ENCODE measurements around the gene SLC31A1.
A peak's percentile ranks its signal among the peaks of the same experiment; 100 is the strongest.

The SLC31A1 gene

DNA sequence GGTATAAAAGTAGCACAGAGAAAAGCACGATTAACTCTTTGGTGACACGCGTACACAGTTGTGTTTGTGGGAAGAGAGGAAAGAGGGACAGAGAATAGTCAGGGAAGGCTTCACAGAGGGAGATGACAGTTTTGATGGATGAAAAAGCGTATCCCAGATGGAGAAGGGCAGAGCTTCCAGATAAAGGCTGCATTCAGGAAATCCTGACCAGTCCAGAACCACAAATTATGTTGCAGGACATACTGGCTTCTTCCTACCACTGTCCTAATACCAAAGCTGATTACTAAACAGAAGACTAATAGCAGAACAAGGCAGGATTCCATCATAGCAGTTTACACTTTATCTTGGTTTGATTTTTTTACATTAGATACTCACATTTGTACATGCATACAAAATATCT, 36.1 kb upstream of the SLC31A1 start:
- TF ChIP-seq POU2F2 (IDR thresholded peaks at IDR 0.05; ENCODE audit: low read depth, low read length) (no peak), POLR2AphosphoS5 (IDR thresholded peaks at IDR 0.05; ENCODE audit: low read depth, low read length) (no peak), POLR2A (IDR thresholded peaks at IDR 0.05; ENCODE audit: low read depth, low read length) (no peak), SPI1 (IDR thresholded peaks at IDR 0.05; ENCODE audit: low read depth, low read length) (no peak), PAX5 (IDR thresholded peaks at IDR 0.05; ENCODE audit: insufficient read depth, low read length, severe bottlenecking) (no peak)
- DNase-seq (ENCODE audit: insufficient read length, low spot score): no peak
- no peak for FAIRE-seq

DNA sequence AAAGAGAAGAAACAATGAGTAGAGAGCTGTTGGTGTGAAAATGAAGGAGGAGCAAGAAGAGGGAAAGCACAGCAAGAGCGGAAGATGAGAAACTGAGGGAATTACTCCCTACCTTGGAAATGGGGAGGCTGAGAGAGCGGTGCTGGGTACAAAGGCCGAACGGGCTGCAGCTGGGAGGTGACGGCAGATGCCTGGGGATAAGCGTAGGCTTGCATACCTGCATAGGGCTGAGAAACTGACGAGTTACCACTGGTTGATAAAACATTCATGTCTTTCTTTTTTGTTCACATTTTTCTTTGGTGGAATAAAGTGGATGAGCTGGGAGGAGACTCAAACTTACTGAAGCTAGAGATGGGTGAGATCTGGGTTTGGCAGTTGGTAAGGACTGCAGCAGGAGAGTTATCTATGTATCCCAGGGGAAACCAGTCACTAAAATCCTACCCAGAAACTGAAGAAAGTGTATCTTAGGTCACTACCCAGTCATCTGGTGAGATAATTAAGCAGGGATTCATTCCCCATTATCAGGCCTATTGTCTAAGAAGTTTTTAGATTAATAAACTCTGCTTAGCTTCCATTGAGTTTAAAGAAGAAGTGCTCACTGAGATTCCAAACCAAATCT, 35.1 kb upstream of the SLC31A1 start:
- FAIRE-seq: no peak
- no peak for TF ChIP-seq POLR2A (IDR thresholded peaks at IDR 0.05; ENCODE audit: low read depth, low read length)
- no peak for TF ChIP-seq POU2F2 (IDR thresholded peaks at IDR 0.05; ENCODE audit: low read depth, low read length)
- TF ChIP-seq PAX5 (IDR thresholded peaks at IDR 0.05; ENCODE audit: insufficient read depth, low read length, severe bottlenecking): no peak
- no peak for TF ChIP-seq POLR2AphosphoS5 (IDR thresholded peaks at IDR 0.05; ENCODE audit: low read depth, low read length)
- no peak for TF ChIP-seq TAF1 (IDR thresholded peaks at IDR 0.05; ENCODE audit: low read depth, low read length)
- no peak for TF ChIP-seq SPI1 (IDR thresholded peaks at IDR 0.05; ENCODE audit: low read depth, low read length)
- DNase-seq (ENCODE audit: insufficient read length, low spot score): no peak

DNA sequence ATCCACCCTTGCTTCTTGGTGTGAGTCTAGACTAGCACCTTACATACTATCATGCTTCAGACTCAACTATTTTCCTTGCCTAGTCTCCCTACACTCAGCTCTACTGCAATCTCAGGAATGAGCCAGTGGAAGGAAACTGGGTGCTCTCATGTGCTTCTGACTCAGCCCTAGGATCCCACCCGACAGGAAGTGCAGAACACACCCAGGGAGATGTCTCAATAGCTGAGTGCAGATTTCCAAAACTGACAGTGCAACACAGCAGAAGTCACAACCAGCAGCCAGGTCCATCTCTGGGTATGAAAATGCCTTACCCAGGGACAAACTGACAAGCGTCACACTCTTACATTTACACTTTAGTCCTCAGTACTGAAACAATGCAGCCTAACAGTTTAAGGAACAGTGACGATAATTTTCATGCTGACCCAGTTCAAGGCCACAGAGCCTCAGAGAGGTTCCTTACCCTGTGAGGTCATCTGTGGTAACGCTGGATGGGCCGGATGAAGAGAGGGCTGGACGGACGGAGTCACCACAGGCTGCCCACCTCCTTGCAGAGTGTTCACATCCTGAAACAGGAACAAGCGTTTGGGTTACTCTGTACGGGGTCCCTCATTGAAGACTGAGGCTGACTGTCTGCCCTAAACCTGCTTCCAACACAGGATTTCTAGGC, 33.3 kb upstream of the SLC31A1 start:
- DNase-seq (ENCODE audit: insufficient read length, low spot score) (no peak), FAIRE-seq (no peak)
- TF ChIP-seq SPI1 (IDR thresholded peaks at IDR 0.05; ENCODE audit: low read depth, low read length) (no peak), POLR2AphosphoS5 (IDR thresholded peaks at IDR 0.05; ENCODE audit: low read depth, low read length) (no peak), POU2F2 (IDR thresholded peaks at IDR 0.05; ENCODE audit: low read depth, low read length) (no peak), PAX5 (IDR thresholded peaks at IDR 0.05; ENCODE audit: insufficient read depth, low read length, severe bottlenecking) (no peak), POLR2A (IDR thresholded peaks at IDR 0.05; ENCODE audit: low read depth, low read length) (no peak), TAF1 (IDR thresholded peaks at IDR 0.05; ENCODE audit: low read depth, low read length) (no peak)

DNA sequence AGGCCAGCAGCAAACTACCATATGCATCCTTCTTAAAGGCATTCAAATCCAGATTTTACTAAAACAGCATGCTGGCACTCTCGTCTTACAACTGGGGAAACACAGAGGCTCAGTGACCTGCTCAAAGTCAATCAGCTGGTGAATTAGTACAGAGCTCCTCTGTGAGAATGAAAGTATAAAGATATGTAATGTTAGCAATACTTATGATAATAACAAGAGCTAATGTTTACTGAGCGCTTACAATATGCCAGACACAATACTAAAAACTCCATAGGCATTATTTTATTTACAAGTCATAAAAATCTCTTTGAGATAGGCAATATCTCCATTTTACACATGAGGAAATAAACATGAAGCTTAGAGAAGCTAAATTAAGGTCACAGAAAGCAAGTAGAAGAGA, 28.9 kb upstream of the SLC31A1 start:
- DNase-seq (ENCODE audit: insufficient read length, low spot score) (no peak), FAIRE-seq (peak; percentile 58)
- no peak for TF ChIP-seq TAF1 (IDR thresholded peaks at IDR 0.05; ENCODE audit: low read depth, low read length)

DNA sequence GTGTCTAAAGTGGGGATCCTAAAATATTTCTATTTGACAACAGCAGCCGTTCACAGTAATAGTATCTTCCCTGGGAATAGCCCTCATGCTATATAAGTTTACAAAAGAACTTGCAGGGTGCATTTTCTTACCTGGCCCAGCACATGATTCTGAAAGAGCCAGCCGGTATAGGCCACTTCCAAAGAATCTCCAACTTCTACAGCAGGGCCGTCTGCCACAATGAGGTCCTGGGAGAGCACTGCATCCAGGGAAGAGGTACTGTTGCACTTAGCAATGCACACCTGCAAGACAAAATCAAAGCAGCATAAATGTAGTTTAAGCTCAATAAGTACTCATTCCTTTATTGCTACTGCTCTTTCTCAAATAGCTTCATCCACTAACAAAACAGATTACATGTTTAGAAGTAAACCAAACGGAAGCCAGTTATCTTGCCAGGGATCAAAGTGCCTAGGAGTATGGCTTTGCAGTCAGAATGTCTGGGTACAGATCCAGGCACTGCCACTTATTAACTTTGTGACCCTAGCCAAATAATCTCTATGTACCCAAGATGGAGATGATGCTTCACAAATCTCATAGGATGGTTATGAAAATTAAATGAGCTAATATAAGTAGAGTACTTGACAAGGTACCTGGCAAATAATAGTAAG, 21.5 kb upstream of the SLC31A1 start:
- FAIRE-seq (no peak), DNase-seq (ENCODE audit: insufficient read length, low spot score) (no peak)
- TF ChIP-seq POLR2A (IDR thresholded peaks at IDR 0.05; ENCODE audit: low read depth, low read length) (no peak), PAX5 (IDR thresholded peaks at IDR 0.05; ENCODE audit: insufficient read depth, low read length, severe bottlenecking) (no peak), POU2F2 (IDR thresholded peaks at IDR 0.05; ENCODE audit: low read depth, low read length) (no peak), TAF1 (IDR thresholded peaks at IDR 0.05; ENCODE audit: low read depth, low read length) (no peak), POLR2AphosphoS5 (IDR thresholded peaks at IDR 0.05; ENCODE audit: low read depth, low read length) (no peak), SPI1 (IDR thresholded peaks at IDR 0.05; ENCODE audit: low read depth, low read length) (no peak)

DNA sequence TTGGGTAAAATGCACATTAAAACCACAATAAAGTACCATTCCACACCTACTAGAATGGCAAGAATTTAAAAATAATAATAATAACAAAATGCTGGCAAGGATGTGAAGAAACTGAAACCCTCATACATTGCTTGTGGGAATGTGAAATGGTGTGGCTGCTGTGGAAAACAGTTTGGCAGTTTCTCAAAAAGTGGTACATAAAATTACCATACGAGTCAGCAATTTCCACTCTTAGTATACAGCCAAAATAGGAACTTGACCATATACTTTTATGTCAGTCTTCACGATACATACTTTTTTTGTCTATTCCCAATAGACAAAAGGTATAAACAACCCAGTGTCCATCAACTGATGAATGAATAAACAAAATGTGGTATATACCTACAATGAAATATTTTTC, 15.9 kb upstream of the SLC31A1 start:
- DNase-seq (ENCODE audit: insufficient read length, low spot score): no peak
- TF ChIP-seq POU2F2 (IDR thresholded peaks at IDR 0.05; ENCODE audit: low read depth, low read length): no peak
- FAIRE-seq: no peak

DNA sequence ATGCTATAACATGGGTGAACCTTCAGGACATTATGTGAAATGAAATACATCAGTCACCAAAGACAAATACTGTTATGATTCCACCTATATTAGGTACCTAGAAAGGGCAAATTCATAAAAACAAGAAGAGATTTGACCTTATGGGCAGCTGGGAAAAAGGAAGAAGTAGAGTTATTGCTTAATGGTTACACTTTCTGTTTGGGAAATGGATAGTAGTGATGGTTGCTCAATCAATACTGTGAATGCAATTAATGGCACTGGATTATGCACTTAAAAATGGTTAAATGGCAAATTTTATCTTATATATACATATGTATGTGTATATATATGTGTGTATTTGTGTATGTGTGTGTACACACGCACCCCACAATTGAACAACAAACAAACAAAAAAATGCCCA, 15.5 kb upstream of the SLC31A1 start:
- DNase-seq (ENCODE audit: insufficient read length, low spot score) (no peak), FAIRE-seq (peak; percentile 26)
- TF ChIP-seq POLR2A (IDR thresholded peaks at IDR 0.05; ENCODE audit: low read depth, low read length): no peak
- no peak for TF ChIP-seq POLR2AphosphoS5 (IDR thresholded peaks at IDR 0.05; ENCODE audit: low read depth, low read length)
- no peak for TF ChIP-seq POU2F2 (IDR thresholded peaks at IDR 0.05; ENCODE audit: low read depth, low read length)
- no peak for TF ChIP-seq PAX5 (IDR thresholded peaks at IDR 0.05; ENCODE audit: insufficient read depth, low read length, severe bottlenecking)
- TF ChIP-seq SPI1 (IDR thresholded peaks at IDR 0.05; ENCODE audit: low read depth, low read length): no peak
- TF ChIP-seq TAF1 (IDR thresholded peaks at IDR 0.05; ENCODE audit: low read depth, low read length): no peak

DNA sequence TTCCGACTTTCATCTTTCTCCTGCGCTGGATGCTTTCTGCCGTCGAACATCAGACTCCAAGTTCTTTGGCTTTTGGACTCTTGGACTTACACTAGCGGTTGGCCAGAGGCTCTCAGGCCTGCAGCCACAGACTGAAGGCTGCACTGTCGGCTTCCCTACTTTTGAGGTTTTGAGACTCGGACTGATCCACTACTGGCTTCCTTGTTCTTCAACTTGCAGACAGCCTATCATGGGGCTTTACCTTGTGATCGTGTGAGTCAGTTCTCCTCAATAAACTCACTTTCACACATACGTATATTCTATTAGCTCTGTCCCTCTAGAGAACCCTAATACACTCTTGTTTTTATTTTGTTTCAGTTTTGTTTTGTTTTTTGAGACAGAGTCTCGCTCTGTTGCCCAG, 10.5 kb upstream of the SLC31A1 start:
- TF ChIP-seq POLR2AphosphoS5 (IDR thresholded peaks at IDR 0.05; ENCODE audit: low read depth, low read length) (no peak), PAX5 (IDR thresholded peaks at IDR 0.05; ENCODE audit: insufficient read depth, low read length, severe bottlenecking) (no peak), TAF1 (IDR thresholded peaks at IDR 0.05; ENCODE audit: low read depth, low read length) (no peak), SPI1 (IDR thresholded peaks at IDR 0.05; ENCODE audit: low read depth, low read length) (no peak), POU2F2 (IDR thresholded peaks at IDR 0.05; ENCODE audit: low read depth, low read length) (no peak), POLR2A (IDR thresholded peaks at IDR 0.05; ENCODE audit: low read depth, low read length) (no peak)
- no peak for FAIRE-seq
- DNase-seq (ENCODE audit: insufficient read length, low spot score): no peak

DNA sequence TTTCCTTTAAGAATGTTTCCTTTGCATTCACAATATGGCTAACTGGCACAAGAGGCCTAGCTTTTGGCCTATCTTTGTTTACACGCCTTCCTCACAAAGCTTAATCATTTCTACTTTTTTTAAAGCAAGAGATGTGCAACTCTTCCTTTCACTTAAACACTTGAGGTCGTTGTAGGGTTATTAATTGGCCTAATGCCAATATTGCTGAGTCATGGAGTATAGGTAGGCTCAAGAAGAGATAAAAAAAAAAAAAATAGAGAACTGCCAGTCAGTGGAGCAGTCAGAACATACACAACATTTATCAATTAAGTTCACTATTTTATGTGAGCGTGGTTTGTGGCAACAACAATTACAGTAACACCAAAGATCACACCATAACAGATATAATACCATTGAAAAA, 6.2 kb upstream of the SLC31A1 start:
- FAIRE-seq (no peak), DNase-seq (ENCODE audit: insufficient read length, low spot score) (no peak)
- no peak for TF ChIP-seq PAX5 (IDR thresholded peaks at IDR 0.05; ENCODE audit: insufficient read depth, low read length, severe bottlenecking)
- TF ChIP-seq SPI1 (IDR thresholded peaks at IDR 0.05; ENCODE audit: low read depth, low read length): no peak
- TF ChIP-seq POU2F2 (IDR thresholded peaks at IDR 0.05; ENCODE audit: low read depth, low read length): no peak
- TF ChIP-seq TAF1 (IDR thresholded peaks at IDR 0.05; ENCODE audit: low read depth, low read length): no peak
- TF ChIP-seq POLR2A (IDR thresholded peaks at IDR 0.05; ENCODE audit: low read depth, low read length): no peak
- no peak for TF ChIP-seq POLR2AphosphoS5 (IDR thresholded peaks at IDR 0.05; ENCODE audit: low read depth, low read length)

DNA sequence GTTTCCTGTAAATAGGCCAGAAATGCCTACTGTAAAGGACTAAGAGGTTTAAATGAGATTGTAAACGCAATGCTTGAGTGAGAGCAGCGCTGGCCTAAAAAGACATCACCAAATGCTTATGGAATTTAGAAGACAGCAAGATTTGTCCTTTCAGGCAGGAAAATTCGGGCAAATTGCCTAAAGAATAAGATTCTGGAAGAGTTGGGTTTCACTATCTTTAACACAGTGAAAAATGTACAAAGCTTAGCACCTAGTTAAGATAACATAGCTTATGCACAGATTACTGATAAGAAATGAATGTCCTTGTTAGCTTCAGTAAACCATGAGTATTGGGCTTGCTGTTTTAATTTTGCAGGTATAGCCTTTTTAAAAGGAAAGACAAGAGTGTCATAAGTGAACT, 4.9 kb upstream of the SLC31A1 start:
- TF ChIP-seq PAX5 (IDR thresholded peaks at IDR 0.05; ENCODE audit: insufficient read depth, low read length, severe bottlenecking) (no peak), SPI1 (IDR thresholded peaks at IDR 0.05; ENCODE audit: low read depth, low read length) (no peak), POLR2AphosphoS5 (IDR thresholded peaks at IDR 0.05; ENCODE audit: low read depth, low read length) (no peak), POU2F2 (IDR thresholded peaks at IDR 0.05; ENCODE audit: low read depth, low read length) (no peak)
- FAIRE-seq: no peak
- DNase-seq (ENCODE audit: insufficient read length, low spot score): no peak

All from GM12891 (cell line).